ENCODE data around the gene PAX3.

Gene PAX3

GRCh38 chr2:222239945-222240675 is 58.7 kb downstream of the PAX3 start:
- no peak for DNase-seq (ENCODE audit: low spot score in 2 of 2)
- no peaks in the 10 kb centered on the region for H3K4me1 Mint-ChIP-seq
- ATAC-seq, result no peak
- no peaks in the 10 kb centered on the region for H3K9me3 Mint-ChIP-seq
- H3K27ac Mint-ChIP-seq, result no peak overlapping the region
- no peaks in the 10 kb centered on the region for H3K36me3 Mint-ChIP-seq
- H3K4me3 Mint-ChIP-seq, result no peak overlapping the region

GRCh38 chr2:222239091-222239490 is 59.7 kb downstream of the PAX3 start:
- no peak overlapping the region for H3K27ac Mint-ChIP-seq
- no peaks in the 10 kb centered on the region for H3K36me3 Mint-ChIP-seq

GRCh38 chr2:222238072-222238471 is 60.7 kb downstream of the PAX3 start:
- H3K27ac Mint-ChIP-seq, result no peak overlapping the region
- H3K4me3 Mint-ChIP-seq, result no peak overlapping the region
- H3K9me3 Mint-ChIP-seq, result no peaks in the 10 kb centered on the region
- no peaks in the 10 kb centered on the region for H3K36me3 Mint-ChIP-seq
- H3K4me1 Mint-ChIP-seq, result no peaks in the 10 kb centered on the region
- ATAC-seq (no peak), DNase-seq (ENCODE audit: low spot score in 2 of 2) (no peak)

More at GRCh38 chr2:222239091-222239490, 59.7 kb downstream of the PAX3 start:
- Mint-ChIP-seq H3K4me3 (no peak overlapping the region), H3K4me1 (no peaks in the 10 kb centered on the region), H3K9me3 (no peaks in the 10 kb centered on the region)
- no peak for DNase-seq (ENCODE audit: low spot score in 2 of 2)
- no peak for ATAC-seq

- DNase-seq (ENCODE audit: low spot score in 2 of 2), result no peak
- no peaks in the 10 kb centered on the region for H3K36me3 Mint-ChIP-seq
These were observed 66.0 kb downstream of the PAX3 start for GRCh38 chr2:222232839-222233238.

GRCh38 chr2:222232372-222232771 is 66.4 kb downstream of the PAX3 start:
- no peak overlapping the region for H3K4me3 Mint-ChIP-seq
- H3K4me1 Mint-ChIP-seq, result no peaks in the 10 kb centered on the region
- H3K27ac Mint-ChIP-seq, result no peak overlapping the region
- ATAC-seq (no peak), DNase-seq (ENCODE audit: low spot score in 2 of 2) (no peak)
- no peaks in the 10 kb centered on the region for H3K36me3 Mint-ChIP-seq
- H3K9me3 Mint-ChIP-seq, result peaks cover 3% of the 10 kb centered on the region

More at GRCh38 chr2:222232839-222233238, 66.0 kb downstream of the PAX3 start:
- ATAC-seq, result no peak
- peaks cover 3% of the 10 kb centered on the region for H3K9me3 Mint-ChIP-seq
- H3K27ac Mint-ChIP-seq, result no peak overlapping the region
- H3K4me1 Mint-ChIP-seq, result no peaks in the 10 kb centered on the region
- H3K4me3 Mint-ChIP-seq, result no peak overlapping the region

GRCh38 chr2:222228054-222228453 is 70.7 kb downstream of the PAX3 start:
- Mint-ChIP-seq H3K9me3 (peaks cover 3% of the 10 kb centered on the region), H3K36me3 (no peaks in the 10 kb centered on the region), H3K27ac (no peak overlapping the region), H3K4me3 (no peak overlapping the region), H3K4me1 (no peaks in the 10 kb centered on the region)
- ATAC-seq (no peak), DNase-seq (ENCODE audit: low spot score in 2 of 2) (no peak)

GRCh38 chr2:222218786-222219185 is 80.0 kb downstream of the PAX3 start:
- DNase-seq (ENCODE audit: low spot score in 2 of 2), result no peak
- no peak overlapping the region for H3K4me3 Mint-ChIP-seq
- no peak for ATAC-seq

GRCh38 chr2:222217712-222218111 is 81.1 kb downstream of the PAX3 start:
- Mint-ChIP-seq H3K4me3 (no peak overlapping the region), H3K36me3 (no peaks in the 10 kb centered on the region), H3K4me1 (no peaks in the 10 kb centered on the region), H3K9me3 (no peaks in the 10 kb centered on the region), H3K27ac (no peak overlapping the region)
- DNase-seq (ENCODE audit: low spot score in 2 of 2) (no peak), ATAC-seq (no peak)

More at GRCh38 chr2:222218786-222219185, 80.0 kb downstream of the PAX3 start:
- H3K27ac Mint-ChIP-seq, result no peak overlapping the region
- no peaks in the 10 kb centered on the region for H3K9me3 Mint-ChIP-seq
- H3K4me1 Mint-ChIP-seq, result no peaks in the 10 kb centered on the region
- H3K36me3 Mint-ChIP-seq, result no peaks in the 10 kb centered on the region

- Mint-ChIP-seq H3K4me1 (no peaks in the 10 kb centered on the region), H3K36me3 (no peaks in the 10 kb centered on the region), H3K27ac (no peak overlapping the region), H3K4me3 (no peak overlapping the region), H3K9me3 (peaks cover under 1% of the 10 kb centered on the region)
- ATAC-seq (no peak), DNase-seq (ENCODE audit: low spot score in 2 of 2) (no peak)
These were observed 83.9 kb downstream of the PAX3 start for GRCh38 chr2:222214885-222215284.

GRCh38 chr2:222213049-222213448 is 85.7 kb downstream of the PAX3 start:
- no peak for ATAC-seq

GRCh38 chr2:222212571-222212970 is 86.2 kb downstream of the PAX3 start:
- no peak overlapping the region for H3K27ac Mint-ChIP-seq
- no peak for ATAC-seq
- no peaks in the 10 kb centered on the region for H3K4me1 Mint-ChIP-seq
- DNase-seq (ENCODE audit: low spot score in 2 of 2), result no peak
- peaks cover 2% of the 10 kb centered on the region for H3K9me3 Mint-ChIP-seq
- H3K4me3 Mint-ChIP-seq, result no peak overlapping the region
- no peaks in the 10 kb centered on the region for H3K36me3 Mint-ChIP-seq

More at GRCh38 chr2:222213049-222213448, 85.7 kb downstream of the PAX3 start:
- DNase-seq (ENCODE audit: low spot score in 2 of 2), result no peak
- no peak overlapping the region for H3K27ac Mint-ChIP-seq
- H3K9me3 Mint-ChIP-seq, result peaks cover 2% of the 10 kb centered on the region
- no peaks in the 10 kb centered on the region for H3K4me1 Mint-ChIP-seq
- H3K36me3 Mint-ChIP-seq, result no peaks in the 10 kb centered on the region
- H3K4me3 Mint-ChIP-seq, result no peak overlapping the region

GRCh38 chr2:222208010-222208690 is 90.6 kb downstream of the PAX3 start:
- Mint-ChIP-seq H3K9me3 (peaks cover 4% of the 10 kb centered on the region), H3K4me3 (no peak overlapping the region), H3K36me3 (no peaks in the 10 kb centered on the region), H3K4me1 (no peaks in the 10 kb centered on the region), H3K27ac (no peak overlapping the region)
- DNase-seq (ENCODE audit: low spot score in 2 of 2) (no peak), ATAC-seq (no peak)

GRCh38 chr2:222205136-222205535 is 93.7 kb downstream of the PAX3 start:
- DNase-seq (ENCODE audit: low spot score in 2 of 2), result no peak

GRCh38 chr2:222203041-222203440 is 95.8 kb downstream of the PAX3 start:
- DNase-seq (ENCODE audit: low spot score in 2 of 2) (no peak), ATAC-seq (no peak)
- H3K4me3 Mint-ChIP-seq, result no peak overlapping the region
- no peak overlapping the region for H3K27ac Mint-ChIP-seq
- H3K9me3 Mint-ChIP-seq, result peaks cover 7% of the 10 kb centered on the region
- no peaks in the 10 kb centered on the region for H3K36me3 Mint-ChIP-seq
- H3K4me1 Mint-ChIP-seq, result no peaks in the 10 kb centered on the region

More at GRCh38 chr2:222205136-222205535, 93.7 kb downstream of the PAX3 start:
- Mint-ChIP-seq H3K36me3 (no peaks in the 10 kb centered on the region), H3K27ac (no peak overlapping the region), H3K4me1 (no peaks in the 10 kb centered on the region), H3K9me3 (peaks cover 9% of the 10 kb centered on the region), H3K4me3 (no peak overlapping the region)
- no peak for ATAC-seq

GRCh38 chr2:222196159-222196558 is 102.6 kb downstream of the PAX3 start:
- DNase-seq (ENCODE audit: low spot score in 2 of 2) (no peak), ATAC-seq (no peak)
- Mint-ChIP-seq H3K4me3 (no peak overlapping the region), H3K9me3 (no peaks in the 10 kb centered on the region), H3K27ac (no peak overlapping the region), H3K4me1 (no peaks in the 10 kb centered on the region), H3K36me3 (no peaks in the 10 kb centered on the region)

- peaks cover 1% of the 10 kb centered on the region for H3K9me3 Mint-ChIP-seq
- DNase-seq (ENCODE audit: low spot score in 2 of 2) (no peak), ATAC-seq (no peak)
- no peaks in the 10 kb centered on the region for H3K4me1 Mint-ChIP-seq
- no peaks in the 10 kb centered on the region for H3K36me3 Mint-ChIP-seq
- H3K27ac Mint-ChIP-seq, result no peak overlapping the region
- H3K4me3 Mint-ChIP-seq, result no peak overlapping the region
These were observed 104.1 kb downstream of the PAX3 start for GRCh38 chr2:222194669-222195068.
